Measurements from ENCODE around the gene RTRAF.

RTRAF gene

DNA sequence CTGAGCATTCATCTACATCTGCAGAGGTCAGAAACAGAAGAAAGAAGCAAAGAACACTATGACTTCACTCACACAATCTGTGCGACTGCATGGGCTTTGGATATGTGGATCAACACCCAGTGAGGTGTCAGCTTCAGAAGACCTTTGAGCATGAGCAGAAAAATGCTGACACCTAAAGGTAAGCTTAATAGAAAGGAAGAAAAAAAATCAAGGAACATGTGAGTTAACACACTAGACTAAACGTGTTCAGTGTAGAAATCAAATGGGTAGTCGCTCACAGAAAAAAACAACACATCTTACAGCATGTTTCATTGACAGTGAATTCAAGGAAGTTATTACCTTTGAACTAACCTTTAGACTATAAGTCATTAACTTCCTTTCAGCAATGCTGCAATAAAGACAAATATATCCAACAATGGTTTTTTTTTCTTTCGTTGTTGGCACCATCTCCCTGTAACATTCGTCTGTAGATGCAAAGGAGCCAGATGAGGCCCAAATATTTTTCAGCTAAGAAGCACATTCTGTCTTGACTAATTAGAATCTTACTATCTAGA is 30.9 kb downstream of the RTRAF start:
- no peak for DNase-seq (ENCODE audit: extremely low read depth in 1 of 2, low read depth in 1 of 2)

GRCh38 chr14:52020866-52021717 is 31.7 kb downstream of the RTRAF start:
- no peak for DNase-seq (ENCODE audit: extremely low read depth in 1 of 2, low read depth in 1 of 2)

GRCh38 chr14:52021957-52022600 is 32.7 kb downstream of the RTRAF start:
- DNase-seq (ENCODE audit: extremely low read depth in 1 of 2, low read depth in 1 of 2): no peak

- no peak for DNase-seq (ENCODE audit: extremely low read depth in 1 of 2, low read depth in 1 of 2)
Observed at GRCh38 chr14:52023518-52023917, 34.2 kb downstream of the RTRAF start.

DNA sequence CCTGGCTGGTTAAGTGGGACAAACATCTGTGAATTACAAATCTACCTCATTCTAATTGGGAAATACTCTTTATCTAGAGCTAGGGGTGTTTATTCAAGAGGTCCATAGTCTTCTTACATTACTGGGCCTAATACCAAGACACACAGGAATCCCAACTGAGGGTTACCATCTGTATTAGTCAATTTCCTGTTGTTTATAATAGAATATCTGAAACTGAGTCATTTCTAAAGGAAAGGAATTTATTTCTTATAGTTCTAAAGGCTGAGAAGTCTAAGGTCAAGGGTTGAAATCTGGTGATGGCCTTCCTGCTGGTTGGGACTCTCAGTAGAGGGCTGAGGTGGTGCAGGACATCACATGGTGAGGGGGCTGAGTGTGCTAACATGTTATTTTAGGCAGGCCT is 36.0 kb downstream of the RTRAF start:
- no peak for DNase-seq (ENCODE audit: extremely low read depth in 1 of 2, low read depth in 1 of 2)

DNA sequence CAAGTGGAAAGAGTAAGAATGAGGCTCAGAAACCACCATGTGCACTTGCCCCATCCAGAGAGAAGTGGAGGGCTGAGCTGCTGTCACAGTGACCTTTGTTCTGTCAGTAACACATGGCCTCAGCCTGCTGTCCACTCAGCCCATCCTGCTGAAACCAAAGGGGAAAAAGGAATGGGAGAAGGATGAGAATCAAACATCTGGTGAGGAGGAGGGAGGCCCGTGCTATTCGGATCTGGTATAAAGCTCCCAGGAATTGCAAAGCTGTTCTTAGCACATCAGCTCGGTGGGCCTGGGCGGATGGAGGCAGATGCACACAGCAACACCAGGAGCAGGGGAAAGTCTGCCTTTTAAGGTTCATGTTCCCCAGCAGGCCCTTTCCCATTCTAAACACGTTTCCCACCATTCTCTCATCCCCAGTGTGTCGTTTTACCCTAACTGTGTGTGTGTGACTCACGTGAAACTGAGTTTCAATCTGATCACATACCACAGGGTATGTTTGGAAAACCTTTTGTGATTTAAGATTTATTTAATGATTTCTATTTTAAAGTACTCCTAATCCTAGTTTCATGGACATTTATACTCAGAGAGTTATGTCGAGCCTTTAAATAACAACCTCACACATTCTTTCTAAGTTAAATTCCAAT is 36.8 kb downstream of the RTRAF start:
- DNase-seq (ENCODE audit: extremely low read depth in 1 of 2, low read depth in 1 of 2): no peak

GRCh38 chr14:52026901-52027300 is 37.6 kb downstream of the RTRAF start:
- no peak for DNase-seq (ENCODE audit: extremely low read depth in 1 of 2, low read depth in 1 of 2)

DNA sequence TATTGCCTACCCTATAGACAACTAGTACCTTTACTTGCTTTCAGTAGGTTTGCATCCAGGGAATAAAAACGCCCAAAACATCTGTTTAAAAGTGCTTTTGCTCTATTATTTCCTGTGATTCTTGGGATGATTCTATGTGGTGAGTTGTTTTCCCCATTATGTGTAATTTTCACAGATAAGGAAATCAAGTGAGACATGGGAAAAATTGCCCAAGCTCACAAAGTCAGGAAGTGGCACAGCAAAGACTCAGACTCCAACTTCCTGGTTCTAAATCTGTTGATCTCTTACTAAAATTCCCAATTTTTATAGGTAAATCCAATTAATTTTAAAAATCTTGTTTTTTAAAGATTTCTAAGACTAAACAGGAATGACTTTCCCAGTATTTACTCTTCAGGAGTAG is 40.5 kb downstream of the RTRAF start:
- DNase-seq (ENCODE audit: extremely low read depth in 1 of 2, low read depth in 1 of 2): no peak

DNA sequence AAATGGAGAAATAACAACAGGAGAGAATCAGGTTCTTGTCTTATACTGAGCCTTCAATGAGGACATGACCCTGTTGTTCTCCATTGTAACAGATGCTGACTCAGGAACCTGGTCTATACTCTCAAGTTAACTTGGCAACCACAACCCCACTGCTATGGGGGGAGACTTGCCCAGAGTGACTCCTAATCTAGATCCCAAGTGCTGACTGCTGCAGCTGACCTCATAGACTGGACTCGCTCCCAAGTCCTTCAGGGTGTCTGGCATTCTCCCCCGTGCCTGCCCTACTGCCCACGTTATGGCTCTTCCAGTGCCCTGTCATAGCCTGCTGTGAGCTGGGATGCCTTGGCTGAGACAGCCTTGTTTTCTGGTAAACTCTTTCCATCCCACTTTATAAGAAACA is 42.4 kb downstream of the RTRAF start:
- DNase-seq (ENCODE audit: extremely low read depth in 1 of 2, low read depth in 1 of 2): no peak

DNA sequence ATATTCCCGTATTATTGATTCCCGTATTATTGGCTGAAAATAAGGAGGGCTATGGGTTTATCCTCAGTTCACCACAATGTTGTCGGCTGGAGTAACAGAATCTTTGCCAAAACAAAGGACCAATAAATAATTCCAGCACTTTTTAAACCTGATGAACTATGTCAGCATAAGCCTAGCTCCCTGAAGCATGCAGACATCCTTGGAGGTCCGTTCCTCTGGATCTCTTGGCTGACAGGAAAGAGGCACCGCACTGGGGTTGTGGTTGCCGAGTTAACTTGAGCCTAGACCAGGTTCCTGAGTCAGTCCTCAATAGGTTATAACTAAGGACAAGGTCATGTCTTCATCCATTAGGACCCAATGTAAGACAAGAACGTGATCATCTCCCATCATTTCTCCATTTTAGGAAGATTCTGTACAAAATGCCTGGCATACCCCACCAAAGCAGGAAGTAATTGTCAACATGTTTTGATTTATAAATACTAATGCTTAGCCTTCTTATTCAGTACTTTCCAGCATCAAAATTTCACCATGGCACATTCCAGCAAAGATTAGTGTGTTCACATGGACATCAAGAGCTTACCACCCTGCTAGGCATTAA is 43.0 kb downstream of the RTRAF start:
- DNase-seq (ENCODE audit: extremely low read depth in 1 of 2, low read depth in 1 of 2): no peak

- no peak for DNase-seq (ENCODE audit: extremely low read depth in 1 of 2, low read depth in 1 of 2)
Observed at GRCh38 chr14:52033101-52033642, 43.8 kb downstream of the RTRAF start.

- DNase-seq (ENCODE audit: extremely low read depth in 1 of 2, low read depth in 1 of 2): no peak
Observed at GRCh38 chr14:52039124-52039815, 49.9 kb downstream of the RTRAF start.

- no peak for DNase-seq (ENCODE audit: extremely low read depth in 1 of 2, low read depth in 1 of 2)
Observed at GRCh38 chr14:52040598-52040997, 51.3 kb downstream of the RTRAF start.

GRCh38 chr14:52042371-52043289 is 53.3 kb downstream of the RTRAF start:
- no peak for DNase-seq (ENCODE audit: extremely low read depth in 1 of 2, low read depth in 1 of 2)

DNA sequence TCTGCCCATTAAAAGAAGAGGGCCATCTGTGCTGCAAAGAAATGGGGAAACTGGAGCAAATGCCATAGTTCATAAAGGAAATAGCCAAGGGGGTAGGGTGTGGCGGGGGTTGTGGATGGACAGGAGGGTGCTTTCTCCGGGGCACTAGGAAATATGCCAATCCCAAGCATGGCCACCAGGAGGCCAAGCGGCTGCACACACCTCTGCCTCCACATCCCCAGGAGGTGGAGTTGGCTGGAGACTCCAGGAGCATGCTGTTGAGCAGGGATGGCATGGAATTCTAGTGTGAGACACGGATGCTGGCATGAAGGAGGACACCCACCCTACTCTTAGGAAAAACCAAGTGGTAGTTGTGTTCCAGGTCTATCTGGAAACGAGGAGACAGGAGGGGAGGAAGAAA is 54.3 kb downstream of the RTRAF start:
- no peak for DNase-seq (ENCODE audit: extremely low read depth in 1 of 2, low read depth in 1 of 2)

DNA sequence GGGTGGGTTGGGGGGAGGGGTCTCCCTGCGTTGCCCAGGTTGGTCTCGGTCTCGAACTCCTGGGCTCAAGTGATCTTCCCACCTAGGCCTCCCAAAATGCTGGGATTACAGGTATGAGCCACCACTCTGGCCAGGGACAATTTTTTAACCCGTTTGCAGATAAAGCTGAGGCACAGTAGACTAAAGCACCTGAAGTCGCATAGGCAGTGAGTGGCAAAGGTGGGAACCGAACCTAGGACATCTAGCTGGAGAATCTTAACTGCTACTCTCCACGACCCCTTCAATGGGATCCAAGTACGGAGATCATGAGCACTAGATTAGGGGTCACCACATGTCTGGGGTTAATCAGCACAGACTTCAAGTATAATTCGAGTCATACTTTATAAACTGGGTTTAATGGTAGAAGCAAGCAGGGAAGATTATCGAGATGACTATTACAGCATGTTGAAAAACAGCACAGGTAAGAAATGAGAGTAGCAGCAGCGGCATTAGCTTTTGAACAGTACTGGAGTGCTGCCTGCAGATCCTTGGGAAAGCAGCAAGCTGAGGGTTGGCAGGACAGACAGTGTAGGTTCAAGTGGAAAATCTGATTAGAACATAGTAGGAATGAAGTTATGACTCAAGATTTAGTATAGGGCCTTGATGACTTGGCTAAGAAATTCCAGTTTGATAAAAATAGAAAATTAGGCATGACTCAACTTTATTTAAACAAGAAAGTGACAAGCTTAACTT is 55.6 kb downstream of the RTRAF start:
- no peak for DNase-seq (ENCODE audit: extremely low read depth in 1 of 2, low read depth in 1 of 2)

DNA sequence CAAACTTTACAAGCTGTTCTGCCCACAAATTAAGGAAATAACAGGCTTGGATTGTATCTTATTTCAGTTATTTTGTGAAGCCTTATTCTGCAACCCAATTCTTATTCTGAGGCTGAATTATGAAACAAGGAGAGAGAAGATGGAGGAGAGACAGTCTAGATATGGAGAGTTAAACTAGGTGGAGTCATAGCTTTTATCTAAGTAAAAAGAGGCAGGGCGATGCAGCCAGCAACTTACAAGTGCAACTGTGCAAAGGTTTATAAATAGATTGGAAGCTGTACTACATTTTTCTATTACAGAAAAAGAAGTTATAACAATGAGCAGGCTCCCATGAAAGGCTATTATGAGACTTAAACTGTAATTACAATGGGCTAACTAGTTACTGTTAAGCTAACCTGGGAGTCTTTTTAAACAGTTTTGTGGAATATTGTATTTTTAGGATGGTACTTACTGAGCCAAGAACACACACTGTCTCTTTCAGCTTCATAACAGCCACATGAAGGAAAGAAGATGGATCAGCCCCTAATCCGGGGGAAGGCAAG is 57.1 kb downstream of the RTRAF start:
- DNase-seq (ENCODE audit: extremely low read depth in 1 of 2, low read depth in 1 of 2): no peak

DNA sequence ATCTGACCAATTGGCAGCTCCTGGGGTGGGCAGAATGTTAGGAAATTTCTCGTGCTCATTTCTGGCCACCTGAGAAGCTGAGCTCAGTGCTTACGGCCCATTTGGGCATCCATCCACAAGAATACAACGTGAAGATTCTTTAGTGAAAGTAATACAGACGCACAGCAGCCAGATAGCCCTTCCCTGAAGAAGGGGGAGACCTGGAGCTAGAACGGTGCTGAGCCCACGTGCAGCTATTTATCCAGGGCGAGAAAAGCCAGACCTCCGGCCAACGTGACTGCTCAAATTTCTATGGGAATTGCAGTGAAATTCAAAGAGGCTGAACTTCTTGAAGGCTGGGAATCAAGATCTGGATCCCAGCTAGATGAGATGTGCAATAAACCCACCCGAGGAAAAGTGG is 58.8 kb downstream of the RTRAF start:
- DNase-seq (ENCODE audit: extremely low read depth in 1 of 2, low read depth in 1 of 2): no peak

Data from activated CD8-positive, alpha-beta memory T cell treated with anti-CD3 and anti-CD28 coated beads for 1 hour (primary cell).